ENCODE data around the gene ST6GALNAC6.

The ST6GALNAC6 gene

GRCh38 chr9:127945338-127945737, 45.9 kb upstream of the ST6GALNAC6 start:
- no peak overlapping the region for H4K12ac ChIP-seq (ENCODE audit: low read depth, low read length)
- H3K4me1 ChIP-seq (ENCODE audit: control insufficient read depth in 1 of 2, insufficient read depth in 2 of 2, low read length in 2 of 2): no peaks in the 10 kb centered on the region
- no peak overlapping the region for H2AK5ac ChIP-seq (ENCODE audit: low read length)
- no CpG with 5 or more reads among the region's 24 CpGs for WGBS (ENCODE audit: extremely low coverage, insufficient coverage, insufficient read length)
- H2BK12ac ChIP-seq (ENCODE audit: low read length): no peak overlapping the region
- no peak overlapping the region for H4K8ac ChIP-seq (ENCODE audit: low read depth, low read length)
- no peak overlapping the region for H3K27ac ChIP-seq (ENCODE audit: low read depth, low read length)
- peaks cover 66 to 70% of the 10 kb centered on the region in 2 experiments for H3K36me3 ChIP-seq (ENCODE audit: control insufficient read depth in 1 of 2, insufficient read depth in 2 of 2, low read length in 2 of 2)
- DNase-seq: no peak
- H3K23ac ChIP-seq (ENCODE audit: low read length): no peak overlapping the region
- H2AFZ ChIP-seq (ENCODE audit: insufficient read depth, low read length, poor library complexity): no peak overlapping the region
- H2BK5ac ChIP-seq (ENCODE audit: low read depth, low read length, poor library complexity): no peak overlapping the region
- H3K79me1 ChIP-seq (ENCODE audit: low read length): no peaks in the 10 kb centered on the region
- H3K27me3 ChIP-seq (ENCODE audit: insufficient read depth, low read length): no peaks in the 10 kb centered on the region
- no peak overlapping the region for H3K4ac ChIP-seq (ENCODE audit: low read depth, low read length)
- no peak overlapping the region for H3K9ac ChIP-seq (ENCODE audit: low read length)
- peaks cover 1% of the 10 kb centered on the region for H3K79me2 ChIP-seq (ENCODE audit: control insufficient read depth, insufficient read depth, low read length, poor library complexity)
- H3K9me3 ChIP-seq (ENCODE audit: insufficient read depth, low read depth, low read length): no peaks in the 10 kb centered on the region
- no peak overlapping the region for H3K4me2 ChIP-seq (ENCODE audit: low read length)
- no peak overlapping the region for H3K18ac ChIP-seq (ENCODE audit: low read length)
- no peak overlapping the region for H2BK120ac ChIP-seq (ENCODE audit: insufficient read depth, low read length, poor library complexity)
- H3K4me3 ChIP-seq (ENCODE audit: low read depth, low read length): no peak overlapping the region
- no peak overlapping the region for H4K91ac ChIP-seq (ENCODE audit: low read depth, low read length)
- no peak overlapping the region for H3K14ac ChIP-seq (ENCODE audit: low read length)

- Histone ChIP-seq H4K8ac (ENCODE audit: low read depth, low read length) (no peak overlapping the region), H2BK5ac (ENCODE audit: low read depth, low read length, poor library complexity) (no peak overlapping the region), H2BK120ac (ENCODE audit: insufficient read depth, low read length, poor library complexity) (no peak overlapping the region), H3K79me2 (ENCODE audit: control insufficient read depth, insufficient read depth, low read length, poor library complexity) (no peaks in the 10 kb centered on the region), H4K91ac (ENCODE audit: low read depth, low read length) (no peak overlapping the region), H3K4me2 (ENCODE audit: low read length) (no peak overlapping the region), H3K4me1 (ENCODE audit: control insufficient read depth in 1 of 2, insufficient read depth in 2 of 2, low read length in 2 of 2) (no peaks in the 10 kb centered on the region), H4K12ac (ENCODE audit: low read depth, low read length) (no peak overlapping the region), H3K14ac (ENCODE audit: low read length) (no peak overlapping the region), H3K27ac (ENCODE audit: low read depth, low read length) (no peak overlapping the region), H3K36me3 (ENCODE audit: control insufficient read depth in 1 of 2, insufficient read depth in 2 of 2, low read length in 2 of 2) (peaks cover 65 to 71% of the 10 kb centered on the region in 2 experiments), H3K27me3 (ENCODE audit: insufficient read depth, low read length) (no peaks in the 10 kb centered on the region), H2AK5ac (ENCODE audit: low read length) (no peak overlapping the region), H3K4me3 (ENCODE audit: low read depth, low read length) (no peak overlapping the region), H3K4ac (ENCODE audit: low read depth, low read length) (no peak overlapping the region), H2BK12ac (ENCODE audit: low read length) (no peak overlapping the region), H2AFZ (ENCODE audit: insufficient read depth, low read length, poor library complexity) (no peak overlapping the region), H3K9me3 (ENCODE audit: insufficient read depth, low read depth, low read length) (no peaks in the 10 kb centered on the region), H3K79me1 (ENCODE audit: low read length) (no peaks in the 10 kb centered on the region), H3K23ac (ENCODE audit: low read length) (no peak overlapping the region), H3K18ac (ENCODE audit: low read length) (no peak overlapping the region), H3K9ac (ENCODE audit: low read length) (no peak overlapping the region)
- WGBS (ENCODE audit: extremely low coverage, insufficient coverage, insufficient read length): no CpG with 5 or more reads among the region's 38 CpGs
- DNase-seq: no peak
These were observed 45.3 kb upstream of the ST6GALNAC6 start for GRCh38 chr9:127944586-127945218.

GRCh38 chr9:127943731-127944144, 44.3 kb upstream of the ST6GALNAC6 start:
- DNase-seq: peak; percentile 92 to 93

GRCh38 chr9:127943011-127943662, 43.7 kb upstream of the ST6GALNAC6 start:
- peaks cover 63 to 66% of the 10 kb centered on the region in 2 experiments for H3K36me3 ChIP-seq (ENCODE audit: control insufficient read depth in 1 of 2, insufficient read depth in 2 of 2, low read length in 2 of 2)
- DNase-seq: no peak
- H2BK5ac ChIP-seq (ENCODE audit: low read depth, low read length, poor library complexity): no peak overlapping the region
- no peak overlapping the region for H3K14ac ChIP-seq (ENCODE audit: low read length)
- no peak overlapping the region for H2BK120ac ChIP-seq (ENCODE audit: insufficient read depth, low read length, poor library complexity)
- H2BK12ac ChIP-seq (ENCODE audit: low read length): no peak overlapping the region
- no peak overlapping the region for H3K27ac ChIP-seq (ENCODE audit: low read depth, low read length)
- no peak overlapping the region for H3K18ac ChIP-seq (ENCODE audit: low read length)
- H4K8ac ChIP-seq (ENCODE audit: low read depth, low read length): no peak overlapping the region
- no peak overlapping the region for H4K91ac ChIP-seq (ENCODE audit: low read depth, low read length)
- H4K12ac ChIP-seq (ENCODE audit: low read depth, low read length): no peak overlapping the region
- no peak overlapping the region for H3K4me2 ChIP-seq (ENCODE audit: low read length)
- no peak overlapping the region for H3K9ac ChIP-seq (ENCODE audit: low read length)
- no peaks in the 10 kb centered on the region for H3K9me3 ChIP-seq (ENCODE audit: insufficient read depth, low read depth, low read length)
- no peak overlapping the region for H3K23ac ChIP-seq (ENCODE audit: low read length)
- no peak overlapping the region for H2AFZ ChIP-seq (ENCODE audit: insufficient read depth, low read length, poor library complexity)
- no peak overlapping the region for H3K4ac ChIP-seq (ENCODE audit: low read depth, low read length)
- peaks cover under 1 to 3% of the 10 kb centered on the region in 2 experiments for H3K4me1 ChIP-seq (ENCODE audit: control insufficient read depth in 1 of 2, insufficient read depth in 2 of 2, low read length in 2 of 2)
- H3K4me3 ChIP-seq (ENCODE audit: low read depth, low read length): no peak overlapping the region
- H3K79me2 ChIP-seq (ENCODE audit: control insufficient read depth, insufficient read depth, low read length, poor library complexity): no peaks in the 10 kb centered on the region
- H3K27me3 ChIP-seq (ENCODE audit: insufficient read depth, low read length): no peaks in the 10 kb centered on the region
- H3K79me1 ChIP-seq (ENCODE audit: low read length): no peaks in the 10 kb centered on the region
- no CpG with 5 or more reads among the region's 14 CpGs for WGBS (ENCODE audit: extremely low coverage, insufficient coverage, insufficient read length)
- H2AK5ac ChIP-seq (ENCODE audit: low read length): no peak overlapping the region

More at GRCh38 chr9:127943731-127944144, 44.3 kb upstream of the ST6GALNAC6 start:
- Histone ChIP-seq H3K4me1 (ENCODE audit: control insufficient read depth in 1 of 2, insufficient read depth in 2 of 2, low read length in 2 of 2) (no peaks in the 10 kb centered on the region), H4K91ac (ENCODE audit: low read depth, low read length) (no peak overlapping the region), H2BK12ac (ENCODE audit: low read length) (no peak overlapping the region), H3K23ac (ENCODE audit: low read length) (no peak overlapping the region), H3K14ac (ENCODE audit: low read length) (no peak overlapping the region), H3K79me2 (ENCODE audit: control insufficient read depth, insufficient read depth, low read length, poor library complexity) (no peaks in the 10 kb centered on the region), H2BK5ac (ENCODE audit: low read depth, low read length, poor library complexity) (no peak overlapping the region), H3K9me3 (ENCODE audit: insufficient read depth, low read depth, low read length) (no peaks in the 10 kb centered on the region), H3K18ac (ENCODE audit: low read length) (no peak overlapping the region), H4K8ac (ENCODE audit: low read depth, low read length) (no peak overlapping the region), H3K4me3 (ENCODE audit: low read depth, low read length) (no peak overlapping the region), H3K36me3 (ENCODE audit: control insufficient read depth in 1 of 2, insufficient read depth in 2 of 2, low read length in 2 of 2) (peaks cover 65 to 70% of the 10 kb centered on the region in 2 experiments), H2AFZ (ENCODE audit: insufficient read depth, low read length, poor library complexity) (no peak overlapping the region), H2AK5ac (ENCODE audit: low read length) (no peak overlapping the region), H3K27ac (ENCODE audit: low read depth, low read length) (no peak overlapping the region), H3K4ac (ENCODE audit: low read depth, low read length) (no peak overlapping the region), H3K27me3 (ENCODE audit: insufficient read depth, low read length) (no peaks in the 10 kb centered on the region), H3K79me1 (ENCODE audit: low read length) (no peaks in the 10 kb centered on the region), H3K9ac (ENCODE audit: low read length) (no peak overlapping the region), H2BK120ac (ENCODE audit: insufficient read depth, low read length, poor library complexity) (no peak overlapping the region), H4K12ac (ENCODE audit: low read depth, low read length) (no peak overlapping the region), H3K4me2 (ENCODE audit: low read length) (no peak overlapping the region)
- no CpG with 5 or more reads among the region's 13 CpGs for WGBS (ENCODE audit: extremely low coverage, insufficient coverage, insufficient read length)
